ENCODE measurements around the gene RNF11. TPM values are rescaled to one million over a fixed set of nuclear protein-coding genes. Genes with fewer than 3 reads are reported as not detected.

Gene RNF11
- total RNA-seq, 2 experiments from 2014 or later, result 21.5 to 22.6 TPM

DNA sequence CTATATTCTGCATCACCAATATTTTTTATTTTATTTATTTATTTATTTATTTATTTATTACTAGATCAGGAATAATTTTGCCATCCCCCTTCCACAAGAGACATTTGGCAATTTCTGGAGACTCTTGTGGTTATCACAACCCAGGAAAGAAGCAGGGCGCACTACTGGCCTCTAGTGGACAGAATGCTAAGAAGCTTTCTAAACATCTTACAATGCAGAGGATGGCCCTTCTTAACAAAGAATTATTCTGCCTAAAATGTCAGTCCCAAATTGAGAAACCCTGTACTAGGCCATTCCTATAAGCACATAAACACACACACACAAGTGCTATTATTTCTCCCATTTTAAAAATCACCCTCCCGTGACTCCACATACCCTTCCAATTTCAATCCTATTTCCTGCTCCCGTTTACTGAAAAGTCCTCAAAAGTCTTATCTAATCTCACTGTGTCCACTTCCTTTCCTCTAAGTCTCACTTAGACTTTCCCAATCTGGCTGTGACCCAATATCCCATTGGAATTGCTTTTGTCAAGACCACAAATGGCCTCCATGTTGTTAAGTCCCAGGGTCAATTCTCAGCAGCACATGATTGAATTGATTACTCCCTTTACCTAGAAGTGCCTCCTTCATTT, 43.7 kb upstream of the RNF11 start:
- POLR2A ChIA-PET, result interaction anchor here (0.6 kb wide), 1 partner anchor 13 kb away, joined by 3 read pairs; no protein-coding TSS in a partner anchor
- peak; percentile 45 for ATAC-seq
- Mint-ChIP-seq H3K27ac (no peak overlapping the region), H3K36me3 (ENCODE audit: low read depth) (no peaks in the 10 kb centered on the region), H3K4me1 (ENCODE audit: low read depth) (no peaks in the 10 kb centered on the region), H3K9me3 (no peaks in the 10 kb centered on the region), H3K4me3 (no peak overlapping the region), H3K27me3 (peaks cover 4% of the 10 kb centered on the region)
- peak; percentile 78 for DNase-seq
- intact Hi-C loops (cut with micrococcal nuclease), result loop anchor here (5.0 kb wide), 1 partner anchor 315 kb away; no protein-coding TSS in a partner anchor
- TF ChIP-seq, protein P1, sequence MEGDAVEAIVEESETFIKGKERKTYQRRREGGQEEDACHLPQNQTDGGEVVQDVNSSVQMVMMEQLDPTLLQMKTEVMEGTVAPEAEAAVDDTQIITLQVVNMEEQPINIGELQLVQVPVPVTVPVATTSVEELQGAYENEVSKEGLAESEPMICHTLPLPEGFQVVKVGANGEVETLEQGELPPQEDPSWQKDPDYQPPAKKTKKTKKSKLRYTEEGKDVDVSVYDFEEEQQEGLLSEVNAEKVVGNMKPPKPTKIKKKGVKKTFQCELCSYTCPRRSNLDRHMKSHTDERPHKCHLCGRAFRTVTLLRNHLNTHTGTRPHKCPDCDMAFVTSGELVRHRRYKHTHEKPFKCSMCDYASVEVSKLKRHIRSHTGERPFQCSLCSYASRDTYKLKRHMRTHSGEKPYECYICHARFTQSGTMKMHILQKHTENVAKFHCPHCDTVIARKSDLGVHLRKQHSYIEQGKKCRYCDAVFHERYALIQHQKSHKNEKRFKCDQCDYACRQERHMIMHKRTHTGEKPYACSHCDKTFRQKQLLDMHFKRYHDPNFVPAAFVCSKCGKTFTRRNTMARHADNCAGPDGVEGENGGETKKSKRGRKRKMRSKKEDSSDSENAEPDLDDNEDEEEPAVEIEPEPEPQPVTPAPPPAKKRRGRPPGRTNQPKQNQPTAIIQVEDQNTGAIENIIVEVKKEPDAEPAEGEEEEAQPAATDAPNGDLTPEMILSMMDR (IDR thresholded peaks at IDR 0.05), result peak; percentile 91
- CTCF ChIA-PET, result interaction anchor here (0.8 to 6.7 kb wide), 27 partner anchors 10 to 418 kb away, joined by 3 to 63 read pairs (median 6); partner anchors contain the start of gene RNF11

DNA sequence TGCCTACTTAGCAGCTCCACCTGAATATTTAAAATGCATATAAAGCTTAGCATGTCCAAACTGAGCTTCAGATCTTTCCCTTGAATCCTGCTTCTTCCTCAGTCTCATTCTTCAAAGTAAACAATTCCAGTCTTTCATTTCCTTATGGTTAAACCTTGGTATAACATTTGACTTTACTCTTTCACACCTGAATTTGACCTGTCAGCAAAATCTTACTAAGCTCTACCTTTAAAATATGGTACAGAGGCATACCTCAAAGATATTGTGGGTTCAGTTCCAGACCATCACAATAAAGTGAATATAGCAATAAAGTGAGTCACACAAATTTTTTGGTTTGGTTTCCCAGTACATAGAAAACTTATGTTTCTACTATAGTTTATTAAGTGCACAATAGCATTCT, 42.5 kb upstream of the RNF11 start:
- POLR2A ChIA-PET, result interaction anchor here (0.6 kb wide), 1 partner anchor 770 kb away, joined by 5 read pairs; no protein-coding TSS in a partner anchor
- CTCF ChIA-PET, result interaction anchor here (0.7 to 6.7 kb wide), 12 partner anchors 9 to 419 kb away, joined by 3 to 63 read pairs (median 4); partner anchors contain the start of gene RNF11
- intact Hi-C loops (cut with micrococcal nuclease), result loop anchor here (5.0 kb wide), 1 partner anchor 316 kb away; no protein-coding TSS in a partner anchor
- peaks cover 4% of the 10 kb centered on the region for H3K27me3 Mint-ChIP-seq
- H3K36me3 Mint-ChIP-seq (ENCODE audit: low read depth), result no peaks in the 10 kb centered on the region
- no peak overlapping the region for H3K4me3 Mint-ChIP-seq
- no peaks in the 10 kb centered on the region for H3K4me1 Mint-ChIP-seq (ENCODE audit: low read depth)
- H3K27ac Mint-ChIP-seq, result no peak overlapping the region
- H3K9me3 Mint-ChIP-seq, result no peaks in the 10 kb centered on the region
- ATAC-seq (no peak), DNase-seq (no peak)
- TF ChIP-seq, protein P1 (IDR thresholded peaks at IDR 0.05), result no peak

DNA sequence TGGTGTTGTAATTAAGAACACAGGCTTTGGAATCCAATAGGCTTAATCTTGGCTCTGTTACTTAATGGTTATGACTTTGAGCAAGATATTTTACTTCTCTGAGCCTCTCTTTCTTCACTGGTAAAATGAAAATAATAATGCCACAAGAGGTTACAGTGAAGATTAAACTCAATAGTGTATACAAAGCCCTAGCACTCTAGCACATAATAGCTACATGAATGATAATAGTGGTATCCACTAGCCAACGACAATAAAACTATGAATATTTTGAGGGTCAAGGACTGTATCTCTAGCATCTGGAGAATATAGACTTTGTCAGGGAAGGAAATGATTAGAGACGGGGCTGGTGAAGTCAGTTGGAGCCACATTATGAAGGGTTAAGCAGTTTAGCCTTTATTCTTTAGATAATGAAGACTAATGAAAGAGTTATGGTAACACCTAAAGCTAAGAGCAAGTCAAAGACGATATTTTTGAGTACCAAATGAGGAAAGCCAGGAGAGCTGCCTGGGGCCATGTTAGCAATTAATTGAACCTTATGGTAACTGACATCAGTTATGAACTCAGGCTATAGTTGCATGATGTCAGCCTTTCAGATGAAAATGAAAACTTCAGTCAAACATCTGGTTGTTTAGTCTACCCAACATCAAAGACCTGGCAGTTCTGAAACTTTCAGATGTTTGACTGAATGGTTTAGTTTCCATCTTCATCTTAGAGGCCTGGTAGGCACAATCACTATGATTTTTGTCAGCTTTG, 32.8 kb upstream of the RNF11 start:
- ChIA-PET POLR2A (no interaction called here), CTCF (interaction anchor here (0.8 to 3.9 kb wide), 4 partner anchors 10 to 14 kb away, joined by 3 to 16 read pairs (median 7); no protein-coding TSS in a partner anchor)
- intact Hi-C loops (cut with micrococcal nuclease), result no loop called here
- Mint-ChIP-seq H3K4me3 (no peak overlapping the region), H3K9me3 (no peaks in the 10 kb centered on the region), H3K27ac (no peak overlapping the region), H3K27me3 (no peaks in the 10 kb centered on the region), H3K36me3 (ENCODE audit: low read depth) (no peaks in the 10 kb centered on the region), H3K4me1 (ENCODE audit: low read depth) (peaks cover 5% of the 10 kb centered on the region)
- DNase-seq, result no peak
- TF ChIP-seq, protein P1 (IDR thresholded peaks at IDR 0.05), result no peak
- peak; percentile 77 for ATAC-seq

DNA sequence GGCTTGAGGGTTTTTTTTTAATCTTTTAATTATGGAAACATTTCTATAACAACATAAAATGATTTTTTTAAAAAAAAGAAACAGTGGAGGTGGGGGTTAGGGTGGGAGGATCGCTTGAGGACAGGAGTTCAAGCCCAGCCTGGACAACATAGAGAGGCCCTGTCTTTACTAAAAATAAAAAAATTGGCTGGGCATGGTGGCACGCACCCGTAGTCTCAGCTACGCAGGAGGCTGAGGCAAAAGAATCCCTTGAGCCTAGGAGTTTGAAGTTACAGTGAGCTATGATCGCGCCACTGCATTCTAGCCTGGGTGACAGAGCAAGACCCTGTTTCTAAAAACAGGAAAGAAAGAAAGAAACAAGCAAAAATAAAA, 32.2 kb upstream of the RNF11 start:
- ChIA-PET CTCF (interaction anchor here (0.8 to 3.9 kb wide), 3 partner anchors 10 to 14 kb away, joined by 3 to 16 read pairs (median 8); no protein-coding TSS in a partner anchor), POLR2A (no interaction called here)
- intact Hi-C loops (cut with micrococcal nuclease), result no loop called here
- H3K4me3 Mint-ChIP-seq, result no peak overlapping the region
- ATAC-seq, result no peak
- H3K36me3 Mint-ChIP-seq (ENCODE audit: low read depth), result no peaks in the 10 kb centered on the region
- no peak overlapping the region for H3K27ac Mint-ChIP-seq
- no peak for DNase-seq
- no peaks in the 10 kb centered on the region for H3K27me3 Mint-ChIP-seq
- H3K9me3 Mint-ChIP-seq, result no peaks in the 10 kb centered on the region
- TF ChIP-seq, protein P1 (IDR thresholded peaks at IDR 0.05), result no peak
- H3K4me1 Mint-ChIP-seq (ENCODE audit: low read depth), result peaks cover 5% of the 10 kb centered on the region

Data from activated CD8-positive, alpha-beta T cell treated with anti-CD3 and anti-CD28 coated beads for 36 hours (primary cell).